ENCODE data around the gene HOTAIR.

Gene HOTAIR

GRCh38 chr12:54015018-54015931 lies 40.5 kb upstream of the HOTAIR start:
- H3K4me3 ChIP-seq (ENCODE audit: low read length) = peak overlapping the region; percentile 98
- no peak for TF ChIP-seq CTCF (conservative IDR thresholded peaks at IDR 0.05; ENCODE audit: low read length)
- DNase-seq (ENCODE audit: low read depth) = no peak

- no peak for DNase-seq (ENCODE audit: low read depth)
- H3K4me3 ChIP-seq (ENCODE audit: low read length) = peak overlapping the region; percentile 98
- TF ChIP-seq CTCF (conservative IDR thresholded peaks at IDR 0.05; ENCODE audit: low read length) = no peak
Observed at GRCh38 chr12:54014377-54015017, 39.7 kb upstream of the HOTAIR start.

GRCh38 chr12:54012631-54013409 lies 38.1 kb upstream of the HOTAIR start:
- DNase-seq (ENCODE audit: low read depth) = no peak
- TF ChIP-seq CTCF (conservative IDR thresholded peaks at IDR 0.05; ENCODE audit: low read length) = peak; percentile 41
- peak overlapping the region; percentile 98 for H3K4me3 ChIP-seq (ENCODE audit: low read length)

- no peak for DNase-seq (ENCODE audit: low read depth)
- TF ChIP-seq CTCF (conservative IDR thresholded peaks at IDR 0.05; ENCODE audit: low read length) = no peak
- peak overlapping the region; percentile 98 for H3K4me3 ChIP-seq (ENCODE audit: low read length)
Observed at GRCh38 chr12:54011665-54012532, 37.1 kb upstream of the HOTAIR start.

- TF ChIP-seq CTCF (conservative IDR thresholded peaks at IDR 0.05; ENCODE audit: low read length) = no peak
- DNase-seq (ENCODE audit: low read depth) = no peak
- peak overlapping the region; percentile 98 for H3K4me3 ChIP-seq (ENCODE audit: low read length)
Observed at GRCh38 chr12:54010972-54011664, 36.4 kb upstream of the HOTAIR start.
